H1 (cell line): ENCODE data around the gene PRSS21. TPM values are rescaled to one million over a fixed set of nuclear protein-coding genes. Genes with fewer than 3 reads are reported as not detected.

Experiments used
- CEBPB ChIP-seq: IDR thresholded peaks from 2 replicates; pipeline ENCODE4 v1.6.1; 2012; ENCODE audit warnings: low read depth, low read length
- CTBP2 ChIP-seq: IDR thresholded peaks from 2 replicates; pipeline ENCODE4 v1.7.0; 2011; ENCODE audit warnings: borderline replicate concordance, mild to moderate bottlenecking, moderate library complexity, mixed read lengths, low read length; ENCODE audit not compliant: insufficient read depth, insufficient read length
- GABPA ChIP-seq: IDR thresholded peaks from 2 replicates; pipeline ENCODE4 v1.6.1; 2011; ENCODE audit warnings: mild to moderate bottlenecking, low read length, moderate library complexity, borderline replicate concordance; ENCODE audit not compliant: insufficient read depth
- KDM1A ChIP-seq: fragments of 200-600, 300-600 bp; sonication (generic); IDR thresholded peaks from 2 replicates; pipeline ENCODE4 v1.7.1; 2016; ENCODE audit warnings: mild to moderate bottlenecking, low read length, borderline replicate concordance
- polyA plus RNA-seq, 7 experiments: library from polyadenylated mRNA; depleted of rRNA in 3 of 7; stranded (reverse) in 5 of 7; unstranded in 2 of 7; fragments of >200 nt in 5 of 7; fragments of 200-250 nt in 2 of 7; gene quantifications; 1 replicate in 5 of 7; 2 replicates in 1 of 7; 4 replicates in 1 of 7; pipeline versions ENCODE4 v1.2.1 to v1.2.3, GENCODE V29; 2011 to 2013; ENCODE audit warnings: missing spikeins in 2 of 7, mixed read lengths in 2 of 7
- total RNA-seq: library from RNA; stranded (reverse); fragmentation: NEBNext Ultra II Directional; extraction: Animal tissue kit (Norgen Biotek cat#: 25700); gene quantifications from 2 replicates; pipeline ENCODE4 v1.2.1, GENCODE V29; 2021

The PRSS21 gene
- total and polyA plus RNA-seq, 2 of the 8 experiments (the other 6 are each of a cell fraction or from before 2014, with no cell fraction given): 0.76 to 1.0 TPM

DNA sequence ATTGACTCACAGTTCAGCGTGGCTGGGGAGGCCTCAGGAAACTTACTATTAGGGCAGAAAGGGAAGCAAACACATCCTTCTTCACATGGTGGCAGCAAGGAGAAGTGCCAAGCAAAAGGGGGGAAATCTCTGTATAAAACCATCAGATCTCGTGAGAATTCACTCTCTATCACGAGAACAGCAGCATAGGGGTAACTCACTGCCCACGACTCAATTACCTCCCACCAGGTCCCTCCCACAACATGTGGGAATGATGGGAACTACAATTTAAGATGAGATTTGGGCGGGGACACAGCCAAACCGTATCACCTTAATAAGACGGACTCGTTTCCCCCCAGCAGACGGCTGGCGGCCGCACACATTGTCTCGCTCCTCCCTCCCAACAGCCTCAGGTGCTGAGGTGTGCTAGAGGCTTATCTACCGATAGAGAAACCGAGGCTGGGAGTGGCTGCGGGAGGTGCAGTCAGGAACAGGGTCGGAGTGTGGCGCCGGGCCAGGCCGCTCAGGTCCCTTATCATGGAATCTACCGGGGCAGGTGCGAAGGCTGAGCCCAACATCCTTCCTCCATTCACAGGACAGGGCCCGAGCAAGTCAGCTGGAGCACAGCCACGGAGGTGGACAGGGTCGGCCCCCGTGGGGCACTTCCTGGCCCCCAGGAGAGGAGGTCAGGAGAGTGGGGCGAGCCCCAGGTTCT lies 8.2 kb downstream of the PRSS21 start (continued):
- no peak for TF ChIP-seq CTBP2
- no peak for TF ChIP-seq KDM1A
- no peak for TF ChIP-seq CEBPB
- TF ChIP-seq GABPA: no peak
